ENCODE results near the gene ANO7. TPM values are rescaled to one million over a fixed set of nuclear protein-coding genes. Genes with fewer than 3 reads are reported as not detected.

The ANO7 gene
- total RNA-seq, 1 experiment from 2014 or later = 7.7 TPM

DNA sequence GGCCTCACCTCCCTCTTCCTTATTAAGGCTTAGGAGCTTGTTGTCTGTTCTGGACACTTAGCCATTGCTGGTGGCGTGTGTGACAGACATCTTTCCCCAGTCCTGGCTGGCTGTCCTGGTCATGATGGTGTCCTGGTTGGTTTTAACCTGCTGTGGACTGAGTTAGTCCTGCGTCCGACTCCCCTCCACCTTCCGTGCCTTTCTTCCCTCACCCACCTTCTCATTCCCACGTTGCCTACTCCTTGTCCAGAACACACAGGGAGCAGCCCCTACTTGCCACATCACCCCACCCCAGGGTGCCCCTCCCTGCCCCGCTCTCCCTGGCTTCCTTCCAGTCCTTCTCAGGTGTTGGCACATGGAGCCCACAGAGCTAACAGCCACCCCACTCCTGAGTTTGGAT lies 9.5 kb downstream of the ANO7 start:
- intact Hi-C loops (cut with micrococcal nuclease; ENCODE audit: unreplicated experiment) = no loop called here
- Mint-ChIP-seq H3K36me3 (ENCODE audit: insufficient read depth, unreplicated experiment) (no peaks in the 10 kb centered on the region), H3K27ac (ENCODE audit: unreplicated experiment) (no peak overlapping the region), H3K27me3 (ENCODE audit: unreplicated experiment) (peaks cover 57% of the 10 kb centered on the region), H3K4me3 (ENCODE audit: low read depth, unreplicated experiment) (no peak overlapping the region), H3K4me1 (ENCODE audit: low read depth, unreplicated experiment) (no peaks in the 10 kb centered on the region), H3K9me3 (ENCODE audit: low read depth, unreplicated experiment) (no peaks in the 10 kb centered on the region)
- no TSS peak for BruUV-seq (replicated peaks)
- CTCF ChIA-PET = interaction anchor here (0.7 kb wide), 2 partner anchors 43 to 392 kb away, joined by 3 read pairs; no protein-coding TSS in a partner anchor
- no peak for DNase-seq
- TF ChIP-seq CTCF (IDR thresholded peaks at IDR 0.05; ENCODE audit: unreplicated experiment) = no peak

GRCh38 chr2:241198381-241199279 lies 10.2 kb downstream of the ANO7 start:
- no peak for TF ChIP-seq CTCF (IDR thresholded peaks at IDR 0.05; ENCODE audit: unreplicated experiment)
- no peaks in the 10 kb centered on the region for H3K36me3 Mint-ChIP-seq (ENCODE audit: insufficient read depth, unreplicated experiment)
- CTCF ChIA-PET = no interaction called here

GRCh38 chr2:241199286-241199685 lies 10.8 kb downstream of the ANO7 start:
- intact Hi-C loops (cut with micrococcal nuclease; ENCODE audit: unreplicated experiment) = no loop called here
- Mint-ChIP-seq H3K9me3 (ENCODE audit: low read depth, unreplicated experiment) (no peaks in the 10 kb centered on the region), H3K27ac (ENCODE audit: unreplicated experiment) (no peak overlapping the region), H3K36me3 (ENCODE audit: insufficient read depth, unreplicated experiment) (no peaks in the 10 kb centered on the region), H3K4me1 (ENCODE audit: low read depth, unreplicated experiment) (no peaks in the 10 kb centered on the region), H3K27me3 (ENCODE audit: unreplicated experiment) (peaks cover 53% of the 10 kb centered on the region), H3K4me3 (ENCODE audit: low read depth, unreplicated experiment) (no peak overlapping the region)
- no peak for DNase-seq
- TF ChIP-seq CTCF (IDR thresholded peaks at IDR 0.05; ENCODE audit: unreplicated experiment) = no peak
- BruUV-seq (replicated peaks) = no TSS peak
- CTCF ChIA-PET = no interaction called here

More at GRCh38 chr2:241198381-241199279, 10.2 kb downstream of the ANO7 start:
- Mint-ChIP-seq H3K4me3 (ENCODE audit: low read depth, unreplicated experiment) (no peak overlapping the region), H3K4me1 (ENCODE audit: low read depth, unreplicated experiment) (no peaks in the 10 kb centered on the region), H3K9me3 (ENCODE audit: low read depth, unreplicated experiment) (no peaks in the 10 kb centered on the region), H3K27me3 (ENCODE audit: unreplicated experiment) (peaks cover 53% of the 10 kb centered on the region), H3K27ac (ENCODE audit: unreplicated experiment) (no peak overlapping the region)
- intact Hi-C loops (cut with micrococcal nuclease; ENCODE audit: unreplicated experiment) = no loop called here
- no TSS peak for BruUV-seq (replicated peaks)
- no peak for DNase-seq

GRCh38 chr2:241199897-241200821 lies 11.7 kb downstream of the ANO7 start:
- Mint-ChIP-seq H3K4me3 (ENCODE audit: low read depth, unreplicated experiment) (no peak overlapping the region), H3K27ac (ENCODE audit: unreplicated experiment) (no peak overlapping the region), H3K36me3 (ENCODE audit: insufficient read depth, unreplicated experiment) (no peaks in the 10 kb centered on the region), H3K27me3 (ENCODE audit: unreplicated experiment) (peaks cover 46% of the 10 kb centered on the region), H3K9me3 (ENCODE audit: low read depth, unreplicated experiment) (no peaks in the 10 kb centered on the region), H3K4me1 (ENCODE audit: low read depth, unreplicated experiment) (no peaks in the 10 kb centered on the region)
- intact Hi-C loops (cut with micrococcal nuclease; ENCODE audit: unreplicated experiment) = no loop called here
- DNase-seq = no peak
- no peak for TF ChIP-seq CTCF (IDR thresholded peaks at IDR 0.05; ENCODE audit: unreplicated experiment)
- CTCF ChIA-PET = no interaction called here
- BruUV-seq (replicated peaks) = no TSS peak

All from Calu3 (cell line).